Measurements from ENCODE around the gene KCNMA1. TPM values are rescaled to one million over a fixed set of nuclear protein-coding genes. Genes with fewer than 3 reads are reported as not detected.

The KCNMA1 gene
- polyA plus RNA-seq, 1 experiment = 21.4 TPM

DNA sequence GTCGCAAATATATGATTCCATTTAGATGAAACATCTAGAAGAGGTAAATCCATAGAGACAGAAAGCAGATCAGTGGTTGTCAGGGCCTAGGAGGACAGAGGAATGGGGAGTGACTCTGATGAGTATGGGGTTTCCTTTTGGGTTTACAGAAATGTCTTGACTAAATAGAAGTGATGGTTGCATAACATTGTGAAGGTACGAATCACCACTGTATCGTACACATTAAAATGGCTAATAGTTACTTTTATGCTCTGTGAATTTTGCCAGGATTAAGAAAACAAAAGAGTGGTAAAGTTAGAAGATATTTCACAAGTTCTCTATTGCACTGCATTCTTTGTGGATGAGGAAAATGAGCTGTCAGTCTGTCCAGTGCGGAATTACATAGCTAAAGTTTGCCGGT is 407.4 kb downstream of the KCNMA1 start:
- no peaks in the 10 kb centered on the region for H3K36me3 ChIP-seq (ENCODE audit: control insufficient read depth, insufficient read depth, low read length)
- DNase-seq (ENCODE audit: low read depth) = peak; percentile 88
- ChIA-PET CTCF (interaction anchor here (0.6 to 1.3 kb wide), 4 partner anchors 18 to 482 kb away, joined by 3 read pairs; no protein-coding TSS in a partner anchor), POLR2A (no interaction called here)
- H3K4me3 ChIP-seq (ENCODE audit: low read depth, low read length) = no peak overlapping the region
- H3K27me3 ChIP-seq (ENCODE audit: control insufficient read depth, insufficient read depth, low read length) = no peaks in the 10 kb centered on the region
- TF ChIP-seq, protein P1, sequence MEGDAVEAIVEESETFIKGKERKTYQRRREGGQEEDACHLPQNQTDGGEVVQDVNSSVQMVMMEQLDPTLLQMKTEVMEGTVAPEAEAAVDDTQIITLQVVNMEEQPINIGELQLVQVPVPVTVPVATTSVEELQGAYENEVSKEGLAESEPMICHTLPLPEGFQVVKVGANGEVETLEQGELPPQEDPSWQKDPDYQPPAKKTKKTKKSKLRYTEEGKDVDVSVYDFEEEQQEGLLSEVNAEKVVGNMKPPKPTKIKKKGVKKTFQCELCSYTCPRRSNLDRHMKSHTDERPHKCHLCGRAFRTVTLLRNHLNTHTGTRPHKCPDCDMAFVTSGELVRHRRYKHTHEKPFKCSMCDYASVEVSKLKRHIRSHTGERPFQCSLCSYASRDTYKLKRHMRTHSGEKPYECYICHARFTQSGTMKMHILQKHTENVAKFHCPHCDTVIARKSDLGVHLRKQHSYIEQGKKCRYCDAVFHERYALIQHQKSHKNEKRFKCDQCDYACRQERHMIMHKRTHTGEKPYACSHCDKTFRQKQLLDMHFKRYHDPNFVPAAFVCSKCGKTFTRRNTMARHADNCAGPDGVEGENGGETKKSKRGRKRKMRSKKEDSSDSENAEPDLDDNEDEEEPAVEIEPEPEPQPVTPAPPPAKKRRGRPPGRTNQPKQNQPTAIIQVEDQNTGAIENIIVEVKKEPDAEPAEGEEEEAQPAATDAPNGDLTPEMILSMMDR (IDR thresholded peaks at IDR 0.05; ENCODE audit: insufficient read depth, low read depth, low read length) = no peak

DNA sequence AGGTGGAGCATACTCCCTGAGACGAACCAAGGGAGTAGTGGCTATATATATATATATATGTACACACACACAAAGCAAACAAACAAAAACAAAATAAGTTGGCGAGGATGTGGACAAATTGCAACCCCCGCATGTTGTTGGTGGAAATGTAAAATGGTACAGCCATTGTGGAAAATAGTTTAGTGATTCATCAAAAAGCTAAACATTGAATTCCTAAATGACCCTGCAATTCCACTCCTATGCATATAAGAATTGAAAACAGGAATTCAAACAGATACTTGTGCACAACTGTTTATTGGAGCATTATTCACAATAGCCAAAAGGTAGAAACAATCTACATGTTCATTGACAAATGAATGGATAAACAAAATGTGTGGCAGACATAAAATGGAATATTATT is 407.9 kb downstream of the KCNMA1 start:
- DNase-seq (ENCODE audit: low read depth) = no peak
- ChIA-PET POLR2A (no interaction called here), CTCF (interaction anchor here (0.5 to 1.3 kb wide), 3 partner anchors 20 to 482 kb away, joined by 3 read pairs; no protein-coding TSS in a partner anchor)
- Histone ChIP-seq H3K4me3 (ENCODE audit: low read depth, low read length) (no peak overlapping the region), H3K27me3 (ENCODE audit: control insufficient read depth, insufficient read depth, low read length) (no peaks in the 10 kb centered on the region), H3K36me3 (ENCODE audit: control insufficient read depth, insufficient read depth, low read length) (no peaks in the 10 kb centered on the region)
- TF ChIP-seq, protein P1 (IDR thresholded peaks at IDR 0.05; ENCODE audit: insufficient read depth, low read depth, low read length) = no peak

DNA sequence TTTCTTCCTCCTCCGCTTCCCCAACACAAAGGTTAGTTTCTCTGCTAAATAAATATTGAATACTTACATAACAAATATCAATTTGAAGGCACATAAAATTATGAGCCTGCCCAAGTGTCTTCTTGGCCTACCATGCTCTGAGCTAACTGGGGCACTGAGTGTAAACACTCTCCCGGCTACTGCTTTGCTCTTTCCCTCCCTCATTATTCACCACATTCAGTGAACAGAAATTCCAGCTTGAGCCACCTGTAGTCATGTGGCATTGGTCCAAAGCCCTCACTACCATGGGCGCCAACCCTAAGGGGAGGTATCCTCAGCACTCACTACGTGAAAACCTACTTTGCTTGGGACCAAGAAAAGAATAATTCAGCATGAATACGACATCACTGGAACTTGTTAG is 409.0 kb downstream of the KCNMA1 start:
- CTCF ChIA-PET = no interaction called here
- TF ChIP-seq, protein P1 (IDR thresholded peaks at IDR 0.05; ENCODE audit: insufficient read depth, low read depth, low read length) = no peak
- Histone ChIP-seq H3K27me3 (ENCODE audit: control insufficient read depth, insufficient read depth, low read length) (no peaks in the 10 kb centered on the region), H3K4me3 (ENCODE audit: low read depth, low read length) (no peak overlapping the region), H3K36me3 (ENCODE audit: control insufficient read depth, insufficient read depth, low read length) (no peaks in the 10 kb centered on the region)
- POLR2A ChIA-PET = no interaction called here
- no peak for DNase-seq (ENCODE audit: low read depth)

DNA sequence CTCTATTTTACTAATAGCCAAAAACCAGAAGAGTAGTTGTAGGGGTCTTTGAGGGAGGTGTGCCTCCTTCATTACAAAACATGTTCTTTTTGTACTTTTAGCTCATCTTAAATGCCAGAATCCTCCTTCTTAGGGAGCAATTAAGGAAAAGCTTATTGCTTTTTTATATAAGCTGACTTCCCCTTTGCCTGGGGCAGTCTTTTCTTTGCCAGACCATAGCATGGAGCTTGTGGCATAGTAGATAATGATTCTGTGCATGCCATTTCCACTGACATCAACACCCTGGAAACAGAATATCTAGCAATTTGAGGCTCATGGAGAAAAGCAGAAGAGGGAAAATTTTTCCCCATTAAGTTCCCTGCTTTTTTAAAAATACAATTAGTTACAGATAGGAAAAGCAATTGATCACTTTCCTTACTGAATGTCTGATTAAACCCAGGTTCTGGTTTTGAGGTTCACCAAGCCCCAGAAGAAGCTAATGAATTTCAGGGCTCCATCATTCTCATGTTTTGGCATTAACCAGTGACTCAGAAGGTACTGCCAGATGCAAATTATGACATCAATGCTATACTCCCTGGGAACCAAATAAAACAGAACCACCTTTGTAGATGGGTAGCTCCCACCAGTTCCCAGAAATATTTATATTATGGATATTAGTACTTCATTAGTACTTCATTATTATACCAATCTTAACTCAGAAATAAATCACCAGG is 410.6 kb downstream of the KCNMA1 start:
- TF ChIP-seq, protein P1 (IDR thresholded peaks at IDR 0.05; ENCODE audit: insufficient read depth, low read depth, low read length) = no peak
- no peak overlapping the region for H3K4me3 ChIP-seq (ENCODE audit: low read depth, low read length)
- H3K27me3 ChIP-seq (ENCODE audit: control insufficient read depth, insufficient read depth, low read length) = no peaks in the 10 kb centered on the region
- no peak for DNase-seq (ENCODE audit: low read depth)
- CTCF ChIA-PET = interaction anchor here (1.0 kb wide), 1 partner anchor 18 kb away, joined by 3 read pairs; no protein-coding TSS in a partner anchor
- no peaks in the 10 kb centered on the region for H3K36me3 ChIP-seq (ENCODE audit: control insufficient read depth, insufficient read depth, low read length)
- POLR2A ChIA-PET = no interaction called here

DNA sequence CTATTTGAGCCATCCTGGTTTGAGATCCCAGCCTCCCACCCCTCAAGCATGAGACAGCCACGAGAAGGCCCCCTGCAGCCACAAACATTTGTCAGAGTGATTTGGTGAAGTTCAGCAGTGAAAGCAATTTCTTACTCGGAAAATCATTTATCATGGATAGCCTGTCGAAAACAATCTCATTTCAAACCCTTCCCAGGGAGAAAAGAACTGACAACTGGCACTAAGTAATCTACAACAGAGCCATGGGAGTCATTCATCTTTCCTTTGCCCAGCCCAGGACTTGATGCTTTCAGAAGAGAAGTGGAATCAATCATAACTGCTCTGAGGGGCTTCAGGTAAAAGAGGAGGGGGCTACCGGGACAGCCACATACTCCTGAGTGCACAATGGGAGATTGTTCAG is 411.2 kb downstream of the KCNMA1 start:
- POLR2A ChIA-PET = no interaction called here

More for the DNA sequence above, 411.2 kb downstream of the KCNMA1 start:
- Histone ChIP-seq H3K36me3 (ENCODE audit: control insufficient read depth, insufficient read depth, low read length) (no peaks in the 10 kb centered on the region), H3K4me3 (ENCODE audit: low read depth, low read length) (no peak overlapping the region), H3K27me3 (ENCODE audit: control insufficient read depth, insufficient read depth, low read length) (no peaks in the 10 kb centered on the region)
- TF ChIP-seq, protein P1 (IDR thresholded peaks at IDR 0.05; ENCODE audit: insufficient read depth, low read depth, low read length) = no peak
- CTCF ChIA-PET = interaction anchor here (1.0 kb wide), 1 partner anchor 18 kb away, joined by 3 read pairs; no protein-coding TSS in a partner anchor
- no peak for DNase-seq (ENCODE audit: low read depth)
